HFF-Myc (cell line): ENCODE results near the gene CELF5.

Experiments
- DNase-seq: peaks from one replicate; pipeline ENCODE4 v3.0.0-alpha.2; 2011; ENCODE audit warnings: low read depth; ENCODE audit errors: extremely low read depth
- H3K4me3 ChIP-seq: replicated peaks from 2 replicates; pipeline ENCODE4 v1.5.1; 2011; ENCODE audit warnings: low read depth, mild to moderate bottlenecking, control low read depth, low read length
- CTCF ChIP-seq: IDR thresholded peaks from 2 replicates; pipeline ENCODE4 v1.5.1; 2012; ENCODE audit warnings: mild to moderate bottlenecking, low read depth, low read length, control low read depth; ENCODE audit errors: missing control alignments

The CELF5 gene

GRCh38 chr19:3343619-3344502, 119.4 kb downstream of the CELF5 start:
- DNase-seq: no peak
- TF ChIP-seq CTCF: no peak
- no peak overlapping the region for H3K4me3 ChIP-seq

GRCh38 chr19:3344608-3345598, 120.4 kb downstream of the CELF5 start:
- no peak for DNase-seq
- H3K4me3 ChIP-seq: no peak overlapping the region
- TF ChIP-seq CTCF: no peak

- TF ChIP-seq CTCF: no peak
- DNase-seq: no peak
- H3K4me3 ChIP-seq: no peak overlapping the region
Measured at GRCh38 chr19:3345850-3346460, 121.5 kb downstream of the CELF5 start.
